ENCODE results near the gene TBX4. TPM values are rescaled to one million over a fixed set of nuclear protein-coding genes. Genes with fewer than 3 reads are reported as not detected.
"Not testable (repeated sequence)": the region's sequence is repeated elsewhere in the genome, so short reads cannot be mapped to it uniquely, and the experiment has no call there.

TBX4 gene
- polyA plus RNA-seq, 6 donors from 2014 or later, result not detected

DNA sequence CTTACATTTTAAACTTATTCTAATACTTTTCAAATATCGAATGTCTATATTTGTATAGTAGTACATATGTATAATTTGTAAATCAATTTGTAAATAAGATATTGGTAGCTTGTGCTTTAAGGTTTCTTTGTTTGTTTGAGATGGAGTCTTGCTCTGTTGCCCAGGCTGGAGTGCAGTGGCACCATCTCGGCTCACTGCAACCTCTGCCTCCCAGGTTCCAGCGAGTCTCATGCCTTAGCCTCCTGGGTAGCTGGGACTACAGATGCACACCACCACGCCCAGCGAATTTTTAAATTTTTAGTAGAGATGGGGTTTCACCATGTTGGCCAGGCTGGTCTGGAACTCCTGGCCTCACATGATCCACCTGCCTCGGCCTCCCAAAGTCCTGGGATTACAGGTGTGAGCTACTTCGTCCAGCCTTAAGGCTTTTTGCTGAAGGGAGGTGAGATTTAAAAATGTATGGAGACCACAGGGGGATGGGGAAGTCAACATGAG lies 41.7 kb downstream of the TBX4 start:
- H3K4me3 Mint-ChIP-seq; H3K27ac Mint-ChIP-seq; DNase-seq; ATAC-seq (ENCODE audit: low read depth in 2 of 2); H3K4me1 Mint-ChIP-seq; H3K36me3 Mint-ChIP-seq; H3K9me3 Mint-ChIP-seq: not testable (repeated sequence)
- peaks cover 19 to 37% (median 20%) of the 10 kb centered on the region in 3 donors for H3K27me3 Mint-ChIP-seq

DNA sequence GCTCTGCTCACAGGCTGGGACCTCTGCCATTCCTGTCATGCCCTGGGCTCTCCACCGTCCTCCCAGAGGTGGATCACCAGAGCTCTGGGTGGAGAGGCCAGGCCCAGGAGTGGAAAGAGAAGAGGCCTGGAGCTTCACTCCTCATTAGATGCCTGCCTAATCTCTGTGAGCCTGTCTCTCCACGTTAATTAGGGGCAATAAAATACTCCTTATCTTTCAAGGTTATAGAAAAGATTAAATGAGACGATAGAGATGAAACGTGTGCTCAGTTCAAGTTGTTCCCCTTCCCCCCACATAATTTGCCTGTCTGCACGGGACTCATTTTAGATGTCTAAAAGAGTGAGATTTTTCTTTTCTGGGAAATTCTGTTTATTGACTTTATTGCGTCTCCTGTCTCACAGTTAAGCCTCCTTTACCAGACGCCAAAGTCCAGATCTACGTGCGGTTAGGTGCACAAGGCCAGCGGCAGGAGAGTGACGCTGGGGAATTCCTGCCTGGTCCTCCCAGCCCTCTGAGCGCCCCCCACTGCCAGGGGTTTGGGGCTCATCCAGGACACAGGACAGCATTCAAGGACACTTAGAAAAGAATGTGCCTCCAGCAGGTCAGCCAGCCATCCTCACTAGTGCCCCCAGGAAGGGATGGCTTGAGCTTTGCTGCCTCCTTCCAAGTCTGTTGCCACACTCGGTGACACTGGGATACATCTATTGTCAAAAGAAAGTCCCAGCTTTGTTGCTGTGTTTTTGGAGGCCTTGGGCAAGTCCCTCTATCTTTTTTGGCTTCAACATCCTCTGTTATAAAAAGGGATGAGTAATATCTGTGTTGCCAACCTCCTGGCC lies 42.3 kb downstream of the TBX4 start:
- no peaks in the 10 kb centered on the region for H3K9me3 Mint-ChIP-seq
- DNase-seq (no peak), ATAC-seq (ENCODE audit: low read depth in 2 of 2) (no peak)
- H3K4me1 Mint-ChIP-seq, result peaks cover 0 to 2% (median 0%) of the 10 kb centered on the region in 3 donors
- no peak overlapping the region for H3K27ac Mint-ChIP-seq
- no peaks in the 10 kb centered on the region for H3K36me3 Mint-ChIP-seq
- peaks cover 19 to 34% (median 20%) of the 10 kb centered on the region in 3 donors for H3K27me3 Mint-ChIP-seq
- H3K4me3 Mint-ChIP-seq, result no peak overlapping the region

DNA sequence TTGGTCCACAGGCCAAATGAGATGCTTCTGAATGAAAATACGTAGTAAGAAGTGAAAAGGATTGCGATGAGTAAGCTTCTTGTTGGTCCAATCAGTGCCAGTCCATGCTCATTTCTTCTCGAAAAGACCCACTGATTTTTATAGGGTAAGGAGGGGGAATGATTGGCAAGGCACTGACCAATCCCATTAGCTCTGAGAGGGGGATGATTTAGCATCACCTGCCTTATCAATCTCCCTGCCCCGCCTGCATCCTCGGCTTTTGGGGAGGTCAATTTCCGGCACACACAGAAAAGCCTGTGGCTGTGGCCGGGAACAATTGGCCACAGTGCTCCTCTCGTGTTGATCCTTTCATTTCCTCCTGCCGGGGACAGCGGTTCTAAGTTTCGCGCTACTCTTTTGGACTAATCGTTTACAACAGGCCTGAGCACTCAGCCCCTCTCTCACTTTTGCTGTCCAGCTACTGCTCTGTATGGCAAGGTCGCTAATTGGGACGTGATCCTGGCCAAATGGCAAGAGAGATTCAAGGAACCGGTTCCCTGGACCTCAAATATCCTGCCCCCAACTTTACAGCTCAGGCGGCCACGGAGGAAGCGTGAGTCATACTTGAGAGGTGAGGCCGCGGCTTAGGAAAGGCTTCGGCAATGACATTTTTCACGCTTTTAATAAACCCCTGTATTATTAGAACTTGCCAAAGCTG lies 43.1 kb downstream of the TBX4 start:
- ATAC-seq (ENCODE audit: low read depth in 2 of 2) (no peak), DNase-seq (no peak)
- H3K36me3 Mint-ChIP-seq, result no peaks in the 10 kb centered on the region

DNA sequence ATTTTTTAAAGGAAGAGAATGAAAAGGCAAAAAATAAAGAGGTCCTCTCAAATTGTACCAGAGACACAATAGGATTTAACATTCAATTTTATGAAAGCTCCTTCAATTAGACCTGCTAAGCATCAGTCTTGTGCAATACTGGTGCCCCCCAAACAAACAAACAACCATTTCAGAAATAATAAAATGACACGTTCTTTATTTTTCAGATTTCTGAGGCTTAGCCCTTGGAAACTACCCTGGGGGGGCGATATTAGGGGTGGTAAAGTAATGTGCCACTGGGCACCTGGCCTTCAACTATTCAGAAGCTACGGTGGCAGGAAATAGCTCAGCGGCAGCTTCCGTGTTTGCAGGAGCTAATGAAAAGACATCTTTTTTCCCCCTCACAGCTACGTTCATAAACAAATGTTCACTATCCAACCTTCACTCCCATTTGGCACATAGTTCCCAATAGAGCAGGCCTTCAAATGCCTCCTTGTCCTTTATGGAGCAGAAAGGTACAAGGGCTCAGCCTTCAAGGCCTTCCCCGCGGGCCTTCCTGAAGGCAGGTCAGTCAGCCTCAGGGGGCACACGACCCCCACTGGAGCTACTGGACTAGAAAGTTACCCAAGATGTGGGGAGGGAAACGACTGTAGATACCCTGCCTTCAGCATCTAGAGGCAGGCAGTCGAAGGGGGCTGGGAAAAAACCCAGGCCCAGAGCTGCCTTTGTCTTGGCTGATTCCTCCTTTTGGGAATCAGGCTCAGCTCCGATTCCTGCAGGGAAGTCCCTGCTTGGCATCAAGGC lies 44.1 kb downstream of the TBX4 start:
- Mint-ChIP-seq H3K4me1 (peaks cover 0 to 2% (median 0%) of the 10 kb centered on the region in 3 donors), H3K9me3 (no peaks in the 10 kb centered on the region), H3K4me3 (peak overlapping the region in 2 of 8 donors; percentile 28 to 30), H3K27ac (no peak overlapping the region), H3K36me3 (no peaks in the 10 kb centered on the region), H3K27me3 (peaks cover 13 to 40% (median 20%) of the 10 kb centered on the region in 3 donors)
- DNase-seq, result no peak
- no peak for ATAC-seq (ENCODE audit: low read depth in 2 of 2)

More for the DNA sequence above, 43.1 kb downstream of the TBX4 start:
- Mint-ChIP-seq H3K4me1 (peaks cover 0 to 2% (median 0%) of the 10 kb centered on the region in 3 donors), H3K27ac (no peak overlapping the region), H3K4me3 (peak overlapping the region in 6 of 8 donors; percentile 28 to 74 (median 56)), H3K27me3 (peaks cover 13 to 36% (median 23%) of the 10 kb centered on the region in 3 donors), H3K9me3 (no peaks in the 10 kb centered on the region)

DNA sequence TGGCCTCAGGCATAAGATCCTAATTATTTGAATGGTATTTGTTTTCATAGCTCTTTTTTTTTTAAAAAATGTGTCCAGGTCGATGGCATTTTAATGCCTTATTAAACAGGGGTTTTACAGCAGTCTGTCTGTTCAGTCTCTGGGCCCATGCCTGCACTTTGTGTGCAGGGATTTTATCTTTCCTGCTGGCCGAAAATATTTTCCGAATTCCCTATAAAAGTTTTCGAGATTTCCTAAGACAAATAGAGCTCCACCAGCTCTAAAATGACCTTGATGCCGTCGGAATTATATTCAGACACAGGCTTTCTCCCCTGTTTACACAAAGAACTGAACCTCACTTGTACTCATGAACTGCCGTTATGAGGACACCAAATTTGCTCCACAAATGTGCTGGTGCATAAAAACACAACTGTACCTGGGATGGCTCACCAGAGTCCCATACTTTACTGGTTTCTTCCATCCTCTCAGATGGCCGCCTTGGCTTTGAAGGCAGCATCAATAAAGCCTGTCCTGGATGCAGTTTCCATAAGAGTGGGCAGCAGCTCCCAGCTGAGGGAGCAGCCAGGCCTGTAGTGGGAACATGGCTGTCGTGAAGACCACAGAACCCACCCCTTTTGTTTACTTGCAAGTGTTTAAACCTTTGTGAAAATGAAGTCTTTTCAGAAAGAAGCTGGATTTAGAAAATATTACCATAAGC lies 44.9 kb downstream of the TBX4 start:
- no peak overlapping the region for H3K4me3 Mint-ChIP-seq
- H3K4me1 Mint-ChIP-seq, result peaks cover 0 to 2% (median 0%) of the 10 kb centered on the region in 3 donors
- peaks cover 13 to 48% (median 20%) of the 10 kb centered on the region in 3 donors for H3K27me3 Mint-ChIP-seq
- no peak for ATAC-seq (ENCODE audit: low read depth in 2 of 2)
- DNase-seq, result no peak
- H3K9me3 Mint-ChIP-seq, result no peaks in the 10 kb centered on the region
- no peaks in the 10 kb centered on the region for H3K36me3 Mint-ChIP-seq
- no peak overlapping the region for H3K27ac Mint-ChIP-seq

DNA sequence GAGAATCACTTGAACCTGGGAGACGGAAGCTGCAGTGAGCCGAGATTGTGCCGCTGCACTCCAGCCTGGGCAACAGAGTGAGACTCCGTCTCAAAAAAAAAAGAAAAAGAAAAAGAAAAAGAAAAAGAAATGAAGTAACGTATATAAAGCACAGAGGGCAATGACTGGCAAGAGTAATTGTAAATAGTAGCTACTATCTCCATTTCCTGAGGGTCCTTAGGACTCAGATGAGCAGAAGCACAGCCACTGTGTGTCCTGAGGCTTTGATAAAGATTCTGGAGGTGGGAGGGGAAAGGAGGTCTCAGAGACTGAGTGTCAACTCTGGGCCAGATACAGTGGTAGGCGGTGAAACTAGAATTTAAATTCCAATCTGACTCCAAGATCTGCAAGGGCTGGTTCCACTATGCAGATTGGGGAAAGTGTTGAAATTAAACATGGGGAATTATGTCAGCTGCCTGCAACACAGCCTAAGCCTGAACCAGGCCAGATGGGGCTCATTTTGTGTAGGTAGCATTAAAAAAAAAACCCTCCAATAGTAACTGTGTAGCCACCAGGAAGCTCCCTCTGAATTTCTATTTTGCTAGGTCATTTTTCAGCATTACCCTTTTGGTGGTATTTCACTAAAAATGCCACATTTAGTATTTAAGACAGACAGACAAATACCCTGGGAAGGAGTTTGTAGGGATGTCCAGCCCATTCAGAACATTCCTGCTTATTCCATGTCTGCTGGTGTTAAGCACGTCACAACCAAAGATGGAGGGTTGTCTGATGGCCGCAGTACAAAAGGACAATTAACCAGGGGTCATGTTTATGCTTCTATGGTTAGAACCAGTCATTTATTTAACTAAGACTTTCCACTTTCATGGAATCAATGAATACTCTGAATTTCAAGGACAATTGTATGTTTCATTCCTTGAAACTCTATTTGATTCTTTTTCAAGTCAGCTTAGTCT lies 46.1 kb downstream of the TBX4 start:
- Mint-ChIP-seq H3K4me3 (no peak overlapping the region), H3K27me3 (peaks cover 13 to 49% (median 24%) of the 10 kb centered on the region in 3 donors), H3K36me3 (no peaks in the 10 kb centered on the region), H3K4me1 (peaks cover 0 to 2% (median 0%) of the 10 kb centered on the region in 3 donors), H3K9me3 (no peaks in the 10 kb centered on the region), H3K27ac (peak overlapping the region in 1 of 6 donors; percentile 12)
- no peak for DNase-seq
- ATAC-seq (ENCODE audit: low read depth in 2 of 2), result no peak

DNA sequence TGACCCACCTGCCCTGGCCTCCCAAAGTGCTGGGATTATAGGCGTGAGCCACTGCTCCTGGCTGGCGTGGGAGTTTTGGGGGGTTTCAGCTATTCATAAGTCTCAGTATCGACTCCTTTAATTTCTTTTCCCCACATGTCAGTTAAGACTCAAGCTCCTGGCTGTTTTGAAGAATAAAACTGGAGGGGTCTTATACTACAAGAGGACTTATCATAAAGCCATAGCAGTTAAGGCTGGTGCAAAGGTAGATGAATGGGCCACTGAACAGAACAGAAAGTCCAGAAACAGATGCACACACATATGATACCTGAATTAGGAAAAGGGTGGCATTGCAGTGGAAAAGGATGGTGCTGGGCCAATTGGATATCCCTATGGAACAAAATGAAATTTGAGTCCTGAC lies 47.4 kb downstream of the TBX4 start:
- DNase-seq, result no peak
- no peaks in the 10 kb centered on the region for H3K36me3 Mint-ChIP-seq
- H3K9me3 Mint-ChIP-seq, result no peaks in the 10 kb centered on the region
- H3K27ac Mint-ChIP-seq, result no peak overlapping the region
- no peak for ATAC-seq (ENCODE audit: low read depth in 2 of 2)
- peaks cover 16 to 46% (median 27%) of the 10 kb centered on the region in 3 donors for H3K27me3 Mint-ChIP-seq
- H3K4me1 Mint-ChIP-seq, result peaks cover 0 to 2% (median 0%) of the 10 kb centered on the region in 3 donors
- no peak overlapping the region for H3K4me3 Mint-ChIP-seq

DNA sequence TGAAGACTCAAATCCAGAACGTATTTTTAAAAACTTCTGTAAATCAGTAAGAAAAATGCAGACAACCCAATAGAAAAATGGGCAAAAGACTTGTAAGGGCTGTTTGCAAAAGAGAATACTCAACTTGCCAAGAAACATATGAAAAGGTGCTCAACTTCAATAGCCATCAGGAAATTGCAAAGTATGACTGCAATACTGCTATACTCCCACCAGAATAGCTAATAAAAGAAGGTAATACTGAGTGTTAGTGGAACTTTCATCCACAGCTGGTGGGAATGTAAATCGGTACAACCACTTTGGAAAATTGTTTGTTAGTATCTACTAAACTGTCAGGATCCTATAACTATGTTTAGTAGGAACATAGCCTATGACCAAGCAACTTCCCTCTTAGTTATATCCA lies 48.1 kb downstream of the TBX4 start:
- ATAC-seq (ENCODE audit: low read depth in 2 of 2), result no peak
- Mint-ChIP-seq H3K36me3 (no peaks in the 10 kb centered on the region), H3K27me3 (peaks cover 21 to 48% (median 32%) of the 10 kb centered on the region in 3 donors), H3K4me3 (no peak overlapping the region), H3K9me3 (no peaks in the 10 kb centered on the region), H3K27ac (no peak overlapping the region), H3K4me1 (peaks cover 0 to 2% (median 0%) of the 10 kb centered on the region in 3 donors)
- no peak for DNase-seq

DNA sequence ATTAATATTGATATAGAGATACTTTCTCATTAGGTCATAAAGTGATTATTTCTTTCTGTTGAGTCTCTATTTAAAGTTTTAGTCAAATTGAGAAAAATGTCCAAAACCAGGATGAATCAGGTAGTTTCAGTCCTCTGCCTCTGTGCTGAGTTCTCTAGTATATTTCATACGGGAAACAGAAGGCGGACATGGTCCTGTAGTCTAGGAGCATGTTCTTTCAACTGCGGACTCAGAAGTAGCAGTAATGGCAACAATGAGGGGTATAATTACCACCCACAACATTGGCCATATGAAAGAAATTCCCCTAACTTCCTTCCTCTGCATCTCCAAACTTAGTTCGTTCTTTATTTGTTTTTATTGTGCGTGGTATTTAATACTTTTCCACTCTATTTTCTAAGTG lies 50.1 kb downstream of the TBX4 start:
- peaks cover 29 to 52% (median 41%) of the 10 kb centered on the region in 3 donors for H3K27me3 Mint-ChIP-seq
- ATAC-seq (ENCODE audit: low read depth in 2 of 2) (no peak), DNase-seq (no peak)
- H3K36me3 Mint-ChIP-seq, result no peaks in the 10 kb centered on the region
- H3K4me3 Mint-ChIP-seq, result no peak overlapping the region
- H3K27ac Mint-ChIP-seq, result no peak overlapping the region
- H3K9me3 Mint-ChIP-seq, result no peaks in the 10 kb centered on the region
- H3K4me1 Mint-ChIP-seq, result no peaks in the 10 kb centered on the region

DNA sequence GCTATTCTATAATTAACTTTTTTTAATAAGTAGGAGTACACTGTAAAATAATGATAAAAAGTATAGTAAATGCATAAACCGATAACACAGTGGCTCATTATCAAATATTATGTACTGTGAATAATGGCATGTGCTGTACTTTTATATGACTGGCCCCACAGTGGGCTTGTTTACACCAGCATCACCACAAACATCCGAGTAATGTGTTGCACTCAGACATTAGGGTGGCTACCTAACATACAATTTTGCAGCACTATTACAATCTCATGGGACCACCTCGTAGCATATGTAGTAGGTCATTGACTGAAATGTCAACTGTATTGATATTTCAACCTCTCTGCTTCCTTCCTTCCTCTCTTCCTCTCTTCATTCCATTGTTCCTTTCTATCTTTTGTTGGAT lies 51.7 kb downstream of the TBX4 start:
- no peak overlapping the region for H3K27ac Mint-ChIP-seq
- peaks cover 36 to 51% (median 45%) of the 10 kb centered on the region in 3 donors for H3K27me3 Mint-ChIP-seq
- H3K9me3 Mint-ChIP-seq, result no peaks in the 10 kb centered on the region
- DNase-seq (no peak), ATAC-seq (ENCODE audit: low read depth in 2 of 2) (no peak)
- no peak overlapping the region for H3K4me3 Mint-ChIP-seq
- no peaks in the 10 kb centered on the region for H3K4me1 Mint-ChIP-seq
- no peaks in the 10 kb centered on the region for H3K36me3 Mint-ChIP-seq

DNA sequence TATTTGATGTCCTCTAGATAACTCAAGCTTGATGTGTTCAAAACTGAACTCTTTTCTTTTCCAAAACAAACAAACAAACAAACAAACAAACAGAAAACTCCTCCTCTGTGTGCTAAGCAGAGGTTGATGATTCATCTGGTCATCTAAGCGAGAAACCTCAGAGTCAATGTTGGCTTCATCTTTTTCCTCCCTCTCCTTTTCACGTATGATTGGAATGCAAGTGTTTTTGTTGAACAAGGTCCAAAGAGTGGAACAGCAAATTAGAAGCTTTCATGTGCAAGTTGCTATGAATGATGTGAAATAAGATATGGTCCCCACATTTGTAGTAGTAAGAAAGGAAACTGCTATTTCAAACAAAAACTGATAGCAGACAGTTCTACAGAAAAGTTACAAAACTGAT lies 52.5 kb downstream of the TBX4 start:
- Mint-ChIP-seq H3K4me3 (no peak overlapping the region), H3K36me3 (no peaks in the 10 kb centered on the region), H3K27ac (no peak overlapping the region), H3K4me1 (no peaks in the 10 kb centered on the region), H3K9me3 (no peaks in the 10 kb centered on the region), H3K27me3 (peaks cover 41 to 57% (median 45%) of the 10 kb centered on the region in 3 donors)
- ATAC-seq (ENCODE audit: low read depth in 2 of 2), result no peak
- no peak for DNase-seq

Data from naive B cell (primary cell).